SK-N-SH (cell line): ENCODE data around the gene TMEM212. TPM values are rescaled to one million over a fixed set of nuclear protein-coding genes. Genes with fewer than 3 reads are reported as not detected.
A peak's percentile ranks its signal among the peaks of the same experiment; 100 is the strongest.

Experiments used
- CTCF ChIA-PET: fragments of 300-600, 350-600 bp; formaldehyde crosslinking; extraction: SDS; loops from one replicate; lab custom pipeline; 2021; lab: Yijun Ruan, JAX
- POLR2A ChIA-PET: fragments of 350-600 bp; sonication (Branson Sonifier 250); formaldehyde crosslinking; extraction: SDS; loops from one replicate; lab custom pipeline; 2020; ENCODE audit warnings: antibody characterized with exemption, inconsistent platforms; lab: Yijun Ruan, JAX
- DNase-seq: peaks from one replicate; pipeline ENCODE4 v3.0.0; 2012
- H2AFZ ChIP-seq: fragments of 200-600 bp; sonication (generic); 2 replicates; pipeline ENCODE4 v1.8.1; 2016; ENCODE audit warnings: antibody characterized with exemption, mild to moderate bottlenecking, low read depth
- H3F3A ChIP-seq: fragments of 200-600 bp; sonication (generic); replicated peaks from 2 replicates; pipeline ENCODE3; 2016; ENCODE audit warnings: antibody characterized with exemption, mild to moderate bottlenecking; ENCODE audit not compliant: insufficient read depth
- H3K27ac ChIP-seq, 2 experiments: fragments of 200-500 bp in 1 of 2; fragments of 200-600 bp in 1 of 2; sonication (Bioruptor generic) in 1 of 2; sonication (generic), shearing (Covaris generic) in 1 of 2; 2 replicates each; pipeline versions ENCODE4 v1.5.1 to v1.6.1; 2014 to 2016; ENCODE audit warnings: low read depth in 2 of 2, inconsistent platforms in 1 of 2, low read length in 1 of 2, mild to moderate bottlenecking in 1 of 2, mixed read lengths in 1 of 2
- H3K27me3 ChIP-seq: fragments of 200-600 bp; sonication (generic), shearing (Covaris generic); 2 replicates; pipeline ENCODE4 v1.6.1; 2016; ENCODE audit warnings: mixed run types; ENCODE audit not compliant: insufficient read depth
- H3K36me3 ChIP-seq, 2 experiments: fragments of 200-500 bp in 1 of 2; fragments of 200-600 bp in 1 of 2; sonication (Bioruptor generic) in 1 of 2; sonication (generic) in 1 of 2; replicated peaks in 1 of 2; 2 replicates each; pipeline versions ENCODE3 to v1.5.1; 2014 to 2016; ENCODE audit warnings: low read length in 1 of 2, mild to moderate bottlenecking in 1 of 2; ENCODE audit not compliant: insufficient read depth in 2 of 2, control insufficient read depth in 1 of 2
- H3K4me1 ChIP-seq, 2 experiments: fragments of 200-500 bp in 1 of 2; fragments of 200-600 bp in 1 of 2; sonication (Bioruptor generic) in 1 of 2; sonication (generic), shearing (Covaris generic) in 1 of 2; 2 replicates each; pipeline versions ENCODE4 v1.5.1 to v1.6.1; 2014 to 2016; ENCODE audit warnings: low read depth in 1 of 2, low read length in 1 of 2, mixed run types in 1 of 2; ENCODE audit not compliant: insufficient read depth in 2 of 2, control insufficient read depth in 1 of 2
- H3K4me2 ChIP-seq: fragments of 200-600 bp; sonication (generic), shearing (Covaris generic); 2 replicates; pipeline ENCODE4 v1.6.1; 2017; ENCODE audit warnings: mixed run types
- H3K4me3 ChIP-seq, 2 experiments: fragments of 200-500 bp in 1 of 2; fragments of 200-600 bp in 1 of 2; sonication (Bioruptor generic) in 1 of 2; sonication (generic), shearing (Covaris generic) in 1 of 2; 2 replicates each; pipeline versions ENCODE4 v1.5.1 to v1.8.1; 2014 to 2016; ENCODE audit warnings: low read depth in 2 of 2, inconsistent platforms in 1 of 2, low read length in 1 of 2, mild to moderate bottlenecking in 1 of 2, mixed read lengths in 1 of 2, moderate library complexity in 1 of 2
- H3K79me2 ChIP-seq: fragments of 200-600 bp; sonication (generic); 2 replicates; pipeline ENCODE4 v1.8.1; 2017; ENCODE audit warnings: mild to moderate bottlenecking; ENCODE audit not compliant: insufficient read depth
- H3K9ac ChIP-seq: fragments of 200-600 bp; sonication (generic); 2 replicates; pipeline ENCODE4 v1.6.1; 2017; ENCODE audit warnings: mixed run types
- H3K9me2 ChIP-seq: fragments of 200-600 bp; sonication (generic); 2 replicates; pipeline ENCODE4 v1.6.1; 2017; ENCODE audit warnings: mixed run types
- H3K9me3 ChIP-seq: fragments of 200-600 bp; sonication (generic); 2 replicates; pipeline ENCODE4 v1.6.1; 2017; ENCODE audit warnings: mixed run types, mild to moderate bottlenecking, moderate library complexity
- H4K20me1 ChIP-seq: fragments of 200-600 bp; sonication (generic); 2 replicates; pipeline ENCODE4 v1.6.1; 2017; ENCODE audit warnings: mild to moderate bottlenecking, mixed run types; ENCODE audit not compliant: insufficient read depth
- CTCF ChIP-seq: fragments of 200-600 bp; sonication (generic); IDR thresholded peaks from 2 replicates; pipeline ENCODE4 v1.6.1; 2017; ENCODE audit warnings: antibody characterized with exemption, mild to moderate bottlenecking, moderate library complexity
- FOSL2 ChIP-seq: IDR thresholded peaks from 2 replicates; pipeline ENCODE4 v1.4.0; 2012; ENCODE audit warnings: low read depth, mild to moderate bottlenecking, moderate library complexity, borderline replicate concordance
- FOXM1 ChIP-seq: IDR thresholded peaks from 2 replicates; pipeline ENCODE4 v1.4.0; 2012; ENCODE audit warnings: low read depth, mild to moderate bottlenecking
- GATA2 ChIP-seq: sonication (generic); formaldehyde crosslinking; IDR thresholded peaks from 2 replicates; pipeline ENCODE4 v1.5.0; 2020; ENCODE audit warnings: mild to moderate bottlenecking, missing genetic modification reagents
- IRF3 ChIP-seq: fragments of 150-350 bp; IDR thresholded peaks from 2 replicates; pipeline ENCODE4 v1.6.1; 2016; ENCODE audit warnings: mild to moderate bottlenecking, low read depth, low read length
- JUND ChIP-seq: IDR thresholded peaks from 2 replicates; pipeline ENCODE4 v1.4.0; 2012
- MXI1 ChIP-seq: IDR thresholded peaks from 2 replicates; pipeline ENCODE4 v1.6.1; 2012; ENCODE audit warnings: mild to moderate bottlenecking, low read depth, low read length, improper control_type of control experiment
- TCF12 ChIP-seq: IDR thresholded peaks from 2 replicates; pipeline ENCODE4 v1.4.0; 2012
- WGBS: methylation state at CpG from one replicate; pipeline ENCODE4 v1.1.6; 2017; ENCODE audit warnings: low lambda C conversion rate; 5-methylcytosine and 5-hydroxymethylcytosine counted together
- polyA plus RNA-seq, 3 experiments: library from polyadenylated mRNA; depleted of rRNA; stranded (reverse); fragments of >200 nt; gene quantifications; 2 replicates each; pipeline ENCODE4 v1.2.3, GENCODE V29; 2012
- TF ChIP-seq, protein P1 (sequence below): IDR thresholded peaks from 2 replicates; pipeline ENCODE4 v1.6.1; 2012; ENCODE audit warnings: mild to moderate bottlenecking, low read depth, low read length, moderate library complexity

The TMEM212 gene
- polyA plus RNA-seq, 1 of the 3 experiments (the other 2 are of a cell fraction), result not detected

GRCh38 chr3:171811913-171812335 lies 31.2 kb upstream of the TMEM212 start:
- no peaks in the 10 kb centered on the region for H4K20me1 ChIP-seq
- peak overlapping the region; percentile 37; the same call in 1 of the 2 replicates for H3K9ac ChIP-seq
- H3K4me2 ChIP-seq, result peak overlapping the region; percentile 28; the same call in 1 of the 2 replicates
- POLR2A ChIA-PET, result no interaction called here
- TF ChIP-seq GATA2, result no peak
- TF ChIP-seq JUND, result peak; percentile 32; the same call in 1 of the 2 replicates
- peak; percentile 25; the same call in 1 of the 2 replicates for TF ChIP-seq FOSL2
- no peak overlapping the region for H3K4me3 ChIP-seq
- H2AFZ ChIP-seq, result no peak overlapping the region
- peaks cover 4% of the 10 kb centered on the region; the same call in 1 of the 2 replicates for H3K79me2 ChIP-seq
- H3K27ac ChIP-seq, result peak overlapping the region in 1 of 2 experiments; percentile 95; a peak in 3 of 4 replicates
- WGBS, result 77% methylated on average over 9 of the region's 9 CpGs
- DNase-seq, result no peak
- no peaks in the 10 kb centered on the region for H3K9me2 ChIP-seq
- H3K4me1 ChIP-seq, result peaks cover 12 to 14% of the 10 kb centered on the region in 2 experiments; a peak in 3 of 4 replicates
- peaks cover 21% of the 10 kb centered on the region for H3F3A ChIP-seq
- H3K27me3 ChIP-seq, result no peaks in the 10 kb centered on the region
- H3K36me3 ChIP-seq, result no peaks in the 10 kb centered on the region
- CTCF ChIA-PET, result interaction anchor here (1.1 kb wide), 1 partner anchor 39 kb away, joined by 3 read pairs; no protein-coding TSS in a partner anchor
- H3K9me3 ChIP-seq, result no peaks in the 10 kb centered on the region

DNA sequence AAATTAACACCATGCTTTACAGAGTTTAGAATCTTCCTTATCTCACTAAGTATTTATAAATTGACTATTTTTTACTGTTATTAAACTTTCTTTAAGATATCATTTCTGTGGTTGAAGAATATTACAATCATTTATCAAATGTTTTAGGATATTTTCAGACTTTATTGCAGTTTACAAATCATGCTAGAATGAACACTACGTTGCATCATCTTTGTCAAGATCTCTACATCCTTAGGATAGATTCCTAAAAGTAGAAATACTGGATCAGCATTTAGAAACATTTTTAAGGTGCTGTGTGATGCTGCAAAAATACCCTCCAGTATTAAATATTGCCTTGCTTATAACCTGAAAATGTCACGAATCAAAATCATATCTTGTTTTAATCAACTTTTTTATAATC lies 30.3 kb upstream of the TMEM212 start:
- Histone ChIP-seq H3K4me1 (peaks cover 12 to 14% of the 10 kb centered on the region in 2 experiments; a peak in 3 of 4 replicates), H3K27ac (peak overlapping the region in 1 of 2 experiments; percentile 95; a peak in 2 of 4 replicates), H3K4me2 (no peak overlapping the region), H3K4me3 (no peak overlapping the region), H3K79me2 (0 out of 2 replicates have a peak, but pooled peaks cover under 1% of the 10 kb centered on the region), H3K9me2 (no peaks in the 10 kb centered on the region), H3K27me3 (no peaks in the 10 kb centered on the region), H3F3A (peaks cover 21% of the 10 kb centered on the region), H3K9ac (no peak overlapping the region), H2AFZ (no peak overlapping the region), H3K36me3 (no peaks in the 10 kb centered on the region), H3K9me3 (no peaks in the 10 kb centered on the region), H4K20me1 (no peaks in the 10 kb centered on the region)
- POLR2A ChIA-PET, result no interaction called here
- DNase-seq, result no peak
- WGBS, result 93% methylated on average over 2 of the region's 2 CpGs
- TF ChIP-seq FOXM1, result no peak
- TF ChIP-seq, protein P1, sequence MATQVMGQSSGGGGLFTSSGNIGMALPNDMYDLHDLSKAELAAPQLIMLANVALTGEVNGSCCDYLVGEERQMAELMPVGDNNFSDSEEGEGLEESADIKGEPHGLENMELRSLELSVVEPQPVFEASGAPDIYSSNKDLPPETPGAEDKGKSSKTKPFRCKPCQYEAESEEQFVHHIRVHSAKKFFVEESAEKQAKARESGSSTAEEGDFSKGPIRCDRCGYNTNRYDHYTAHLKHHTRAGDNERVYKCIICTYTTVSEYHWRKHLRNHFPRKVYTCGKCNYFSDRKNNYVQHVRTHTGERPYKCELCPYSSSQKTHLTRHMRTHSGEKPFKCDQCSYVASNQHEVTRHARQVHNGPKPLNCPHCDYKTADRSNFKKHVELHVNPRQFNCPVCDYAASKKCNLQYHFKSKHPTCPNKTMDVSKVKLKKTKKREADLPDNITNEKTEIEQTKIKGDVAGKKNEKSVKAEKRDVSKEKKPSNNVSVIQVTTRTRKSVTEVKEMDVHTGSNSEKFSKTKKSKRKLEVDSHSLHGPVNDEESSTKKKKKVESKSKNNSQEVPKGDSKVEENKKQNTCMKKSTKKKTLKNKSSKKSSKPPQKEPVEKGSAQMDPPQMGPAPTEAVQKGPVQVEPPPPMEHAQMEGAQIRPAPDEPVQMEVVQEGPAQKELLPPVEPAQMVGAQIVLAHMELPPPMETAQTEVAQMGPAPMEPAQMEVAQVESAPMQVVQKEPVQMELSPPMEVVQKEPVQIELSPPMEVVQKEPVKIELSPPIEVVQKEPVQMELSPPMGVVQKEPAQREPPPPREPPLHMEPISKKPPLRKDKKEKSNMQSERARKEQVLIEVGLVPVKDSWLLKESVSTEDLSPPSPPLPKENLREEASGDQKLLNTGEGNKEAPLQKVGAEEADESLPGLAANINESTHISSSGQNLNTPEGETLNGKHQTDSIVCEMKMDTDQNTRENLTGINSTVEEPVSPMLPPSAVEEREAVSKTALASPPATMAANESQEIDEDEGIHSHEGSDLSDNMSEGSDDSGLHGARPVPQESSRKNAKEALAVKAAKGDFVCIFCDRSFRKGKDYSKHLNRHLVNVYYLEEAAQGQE, result no peak
- CTCF ChIA-PET, result no interaction called here

- no peak overlapping the region for H3K4me3 ChIP-seq
- H3K4me1 ChIP-seq, result peaks cover 12 to 14% of the 10 kb centered on the region in 2 experiments; a peak in 3 of 4 replicates
- CTCF ChIA-PET, result no interaction called here
- H3K9me3 ChIP-seq, result no peaks in the 10 kb centered on the region; the same call in 1 of the 2 replicates
- DNase-seq, result no peak
- no peaks in the 10 kb centered on the region for H3K9me2 ChIP-seq
- no peaks in the 10 kb centered on the region for H3K79me2 ChIP-seq
- H3K27me3 ChIP-seq, result no peaks in the 10 kb centered on the region
- no peak overlapping the region for H3K9ac ChIP-seq
- no peak overlapping the region; the same call in 1 of the 2 replicates for H2AFZ ChIP-seq
- POLR2A ChIA-PET, result no interaction called here
- H4K20me1 ChIP-seq, result no peaks in the 10 kb centered on the region
- H3F3A ChIP-seq, result peaks cover 21% of the 10 kb centered on the region
- H3K27ac ChIP-seq, result peak overlapping the region in 1 of 2 experiments; percentile 95; a peak in 1 of 4 replicates
- H3K4me2 ChIP-seq, result no peak overlapping the region
- TF ChIP-seq MXI1 (no peak), TCF12 (no peak), IRF3 (no peak), CTCF (no peak)
- TF ChIP-seq, protein P1, result no peak
- WGBS, result 99% methylated on average over 3 of the region's 3 CpGs
- no peaks in the 10 kb centered on the region for H3K36me3 ChIP-seq
Measured at GRCh38 chr3:171813278-171813896, 29.8 kb upstream of the TMEM212 start.
